Measurements from ENCODE around the gene FXYD5. TPM values are rescaled to one million over a fixed set of nuclear protein-coding genes. Genes with fewer than 3 reads are reported as not detected.
A peak's percentile ranks its signal among the peaks of the same experiment; 100 is the strongest.

FXYD5 gene
- total RNA-seq, 6 experiments from 2014 or later: 5.6 to 23.6 (median 14.2) TPM

DNA sequence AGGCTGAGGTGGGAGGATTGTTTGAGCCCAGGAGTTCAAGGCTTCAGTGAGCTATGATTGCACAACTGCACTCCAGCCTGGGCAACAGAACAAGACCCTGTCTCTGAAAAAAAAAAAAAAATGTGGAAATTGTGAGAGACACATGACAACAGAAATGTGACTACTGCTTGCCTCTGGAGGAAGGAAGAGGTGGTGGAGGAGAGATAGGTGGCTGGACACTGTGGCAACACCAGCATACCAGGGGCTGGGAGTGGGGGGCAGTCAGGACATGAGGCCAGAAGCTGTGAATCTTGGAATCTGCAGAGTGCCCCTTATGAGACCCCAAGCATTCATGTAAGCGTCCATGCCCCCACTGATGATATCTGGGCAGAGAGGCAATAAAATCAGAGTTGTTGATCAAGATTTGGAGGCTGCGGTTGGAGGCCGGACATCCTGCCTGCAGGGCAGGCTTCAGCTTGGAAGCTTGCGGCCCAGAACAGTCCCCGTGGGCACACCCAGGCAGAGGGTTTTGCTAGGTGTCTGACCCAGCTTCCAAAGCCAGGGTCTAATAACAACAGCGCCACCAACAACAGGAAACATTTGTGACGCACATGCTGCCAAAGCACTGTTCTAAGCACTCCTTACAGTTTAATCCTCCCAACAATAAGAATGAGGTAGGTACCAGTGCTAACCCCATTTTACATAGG is 57.2 kb downstream of the FXYD5 start:
- Histone ChIP-seq H3K4me3 (no peak overlapping the region), H3K36me3 (no peaks in the 10 kb centered on the region), H3K27ac (peak overlapping the region; percentile 13 to 58 (median 51)), H3K4me1 (no peaks in the 10 kb centered on the region), H3K27me3 (no peaks in the 10 kb centered on the region), H3K9me3 (no peaks in the 10 kb centered on the region)
- WGBS (ENCODE audit: insufficient coverage, low coverage, low lambda C conversion rate, missing lambda C conversion rate): 38% methylated on average over 3 of the region's 7 CpGs
- ATAC-seq (peak; percentile 55 to 72 (median 68)), DNase-seq (peak; percentile 46 to 62 (median 57))
- intact Hi-C loops (cut with DNase I): no loop called here
- TF ChIP-seq POLR2A (IDR thresholded peaks at IDR 0.05): peak; percentile 42
- TF ChIP-seq, protein P1, sequence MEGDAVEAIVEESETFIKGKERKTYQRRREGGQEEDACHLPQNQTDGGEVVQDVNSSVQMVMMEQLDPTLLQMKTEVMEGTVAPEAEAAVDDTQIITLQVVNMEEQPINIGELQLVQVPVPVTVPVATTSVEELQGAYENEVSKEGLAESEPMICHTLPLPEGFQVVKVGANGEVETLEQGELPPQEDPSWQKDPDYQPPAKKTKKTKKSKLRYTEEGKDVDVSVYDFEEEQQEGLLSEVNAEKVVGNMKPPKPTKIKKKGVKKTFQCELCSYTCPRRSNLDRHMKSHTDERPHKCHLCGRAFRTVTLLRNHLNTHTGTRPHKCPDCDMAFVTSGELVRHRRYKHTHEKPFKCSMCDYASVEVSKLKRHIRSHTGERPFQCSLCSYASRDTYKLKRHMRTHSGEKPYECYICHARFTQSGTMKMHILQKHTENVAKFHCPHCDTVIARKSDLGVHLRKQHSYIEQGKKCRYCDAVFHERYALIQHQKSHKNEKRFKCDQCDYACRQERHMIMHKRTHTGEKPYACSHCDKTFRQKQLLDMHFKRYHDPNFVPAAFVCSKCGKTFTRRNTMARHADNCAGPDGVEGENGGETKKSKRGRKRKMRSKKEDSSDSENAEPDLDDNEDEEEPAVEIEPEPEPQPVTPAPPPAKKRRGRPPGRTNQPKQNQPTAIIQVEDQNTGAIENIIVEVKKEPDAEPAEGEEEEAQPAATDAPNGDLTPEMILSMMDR (IDR thresholded peaks at IDR 0.05): no peak

DNA sequence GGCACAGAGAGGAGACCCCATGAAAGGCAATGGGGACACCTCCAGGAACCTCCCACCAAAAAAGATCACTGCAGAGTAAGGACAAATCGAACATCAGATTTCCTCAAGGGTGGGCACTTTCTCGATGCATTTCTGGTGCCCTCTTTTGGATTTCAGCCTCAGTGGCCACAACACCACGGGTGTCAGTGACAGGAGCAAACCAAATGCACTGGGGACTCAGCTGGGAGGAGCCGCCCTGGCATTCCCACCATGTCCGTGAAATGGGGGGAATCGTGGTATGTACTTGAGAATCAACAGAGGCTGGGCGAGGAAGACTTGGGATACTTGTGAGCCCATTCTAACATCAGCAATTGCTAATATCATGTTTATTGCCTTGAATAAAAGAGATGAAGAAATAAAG is 57.7 kb downstream of the FXYD5 start:
- Histone ChIP-seq H3K27ac (peak overlapping the region; percentile 7 to 58 (median 51)), H3K27me3 (no peaks in the 10 kb centered on the region), H3K4me1 (no peaks in the 10 kb centered on the region), H3K36me3 (no peaks in the 10 kb centered on the region), H3K4me3 (no peak overlapping the region), H3K9me3 (no peaks in the 10 kb centered on the region)
- DNase-seq: no peak
- TF ChIP-seq, protein P1 (IDR thresholded peaks at IDR 0.05): no peak
- TF ChIP-seq POLR2A (IDR thresholded peaks at IDR 0.05): no peak
- intact Hi-C loops (cut with DNase I): no loop called here
- WGBS (ENCODE audit: insufficient coverage, low coverage, low lambda C conversion rate, missing lambda C conversion rate): 53% methylated on average over 7 of the region's 7 CpGs
- no peak for ATAC-seq

DNA sequence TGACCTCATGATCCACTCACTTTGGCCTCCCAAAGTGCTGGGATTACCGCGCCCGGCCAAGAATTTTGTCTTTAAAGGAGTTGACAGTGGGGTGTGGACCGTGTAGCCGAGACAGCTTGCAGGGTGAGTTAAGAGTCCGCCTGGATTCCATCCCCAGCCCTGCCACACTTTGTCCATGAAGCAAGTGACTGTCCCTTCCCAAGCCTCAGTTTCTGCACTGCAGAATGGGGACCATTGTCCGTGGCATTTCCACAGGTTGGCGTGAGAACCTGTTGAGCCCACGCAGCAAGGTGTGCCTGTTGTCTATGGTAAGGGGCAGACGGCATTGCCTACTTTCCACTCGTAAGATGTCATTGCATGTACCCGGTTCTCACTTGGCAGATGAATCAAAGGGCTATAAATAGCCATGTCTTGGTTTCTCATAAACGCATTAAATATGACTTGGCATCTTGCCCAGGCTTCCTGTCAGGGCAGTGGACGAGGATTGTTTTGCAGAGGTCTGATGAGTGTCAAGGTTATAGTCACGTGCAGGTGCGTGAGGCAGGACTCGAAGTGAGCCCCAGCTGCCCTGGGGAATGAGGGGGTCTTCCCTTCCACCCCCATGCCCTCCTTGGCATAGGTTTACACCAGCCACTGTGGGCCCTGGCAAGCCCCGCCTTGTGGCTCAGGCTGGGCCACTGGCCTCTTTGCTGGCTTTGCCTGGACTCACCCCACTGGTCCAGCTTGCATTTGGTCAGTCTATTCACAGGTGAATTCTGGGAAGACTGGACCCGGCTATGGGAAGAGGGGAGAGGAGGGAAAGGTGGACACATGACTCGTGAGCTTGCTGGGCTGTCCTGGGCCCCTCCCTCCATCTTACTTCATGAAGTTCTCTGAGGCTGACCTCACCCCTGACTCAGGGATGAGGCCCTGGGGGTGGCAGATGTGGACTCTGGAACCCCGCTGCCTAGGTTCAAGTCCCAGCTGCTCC is 59.4 kb downstream of the FXYD5 start:
- Histone ChIP-seq H3K4me3 (no peak overlapping the region), H3K27ac (peak overlapping the region; percentile 36 to 70 (median 44)), H3K27me3 (no peaks in the 10 kb centered on the region), H3K4me1 (no peaks in the 10 kb centered on the region), H3K9me3 (no peaks in the 10 kb centered on the region), H3K36me3 (no peaks in the 10 kb centered on the region)
- intact Hi-C loops (cut with DNase I): no loop called here
- ATAC-seq (peak; percentile 56 to 61 (median 58)), DNase-seq (peak in 2 of 3 donors; percentile 52 to 59)
- TF ChIP-seq POLR2A (IDR thresholded peaks at IDR 0.05): no peak
- TF ChIP-seq, protein P1 (IDR thresholded peaks at IDR 0.05): no peak
- 49% methylated on average over 11 of the region's 21 CpGs for WGBS (ENCODE audit: insufficient coverage, low coverage, low lambda C conversion rate, missing lambda C conversion rate)

DNA sequence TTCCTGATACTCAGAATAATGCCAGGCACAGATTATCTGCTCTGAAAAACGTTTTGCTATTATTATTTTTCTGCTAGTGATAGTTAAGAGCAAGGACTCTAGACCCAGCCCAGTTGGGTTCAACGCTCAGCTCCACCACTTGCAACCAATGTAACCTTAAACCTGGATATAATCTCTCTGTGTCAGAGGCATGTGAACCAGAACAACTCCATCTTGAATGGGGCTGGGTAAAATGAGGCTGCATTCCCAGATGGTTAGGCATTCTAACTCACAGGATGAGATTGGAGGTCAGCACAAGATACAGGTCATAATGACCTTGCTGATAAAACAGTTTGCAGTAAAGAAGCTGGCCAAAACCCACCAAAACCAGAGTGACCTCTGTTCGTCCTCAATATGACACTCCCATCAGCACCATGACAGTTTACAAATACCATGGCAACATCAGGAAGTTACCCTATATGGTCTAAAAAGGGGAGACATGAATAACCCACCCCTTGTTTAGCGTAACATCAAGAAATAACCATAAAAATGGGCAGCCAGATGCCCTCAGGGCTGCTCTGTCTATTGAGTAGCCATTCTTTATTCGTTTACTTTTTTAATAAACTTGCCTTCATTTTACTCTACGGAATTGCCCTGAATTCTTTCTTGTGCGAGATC is 60.4 kb downstream of the FXYD5 start:
- TF ChIP-seq, protein P1 (IDR thresholded peaks at IDR 0.05): no peak
- TF ChIP-seq POLR2A (IDR thresholded peaks at IDR 0.05): no peak
- Histone ChIP-seq H3K9me3 (no peaks in the 10 kb centered on the region), H3K27me3 (no peaks in the 10 kb centered on the region), H3K4me3 (no peak overlapping the region), H3K27ac (no peak overlapping the region), H3K4me1 (no peaks in the 10 kb centered on the region), H3K36me3 (no peaks in the 10 kb centered on the region)
- intact Hi-C loops (cut with DNase I): no loop called here
- DNase-seq (no peak), ATAC-seq (no peak)
- 63% methylated on average over 6 of the region's 7 CpGs for whole genome bisulfite sequencing (ENCODE audit: insufficient coverage, low coverage, low lambda C conversion rate, missing lambda C conversion rate)

Data from right lobe of liver (tissue), 6 donors.